HepG2 (cell line): ENCODE measurements around the gene PRSS23. TPM values are rescaled to one million over a fixed set of nuclear protein-coding genes. Genes with fewer than 3 reads are reported as not detected.

ENCODE experiments used
- ATAC-seq: fragments of 200-7000 bp; cut with Tn5 transposase; 3 replicates; pipeline ENCODE4 v1.9.1; 2020; ENCODE audit warnings: mild to moderate bottlenecking, moderate library complexity
- BruUV-seq: library from RNA; stranded (reverse); fragments of 400-500 nt; replicated peaks from 2 replicates; lab custom pipeline; 2021; lab: Mats Ljungman, UMichigan
- CTCF ChIA-PET: fragments of 300-600 bp; formaldehyde crosslinking; extraction: SDS; loops from one replicate; lab custom pipeline; 2021; ENCODE audit warnings: low total read pairs, inconsistent platforms, low intra/inter-chr PET ratio; lab: Yijun Ruan, JAX
- POLR2A ChIA-PET: fragments of 350-600 bp; sonication (Branson Sonifier 250); formaldehyde crosslinking; loops from one replicate; lab custom pipeline; 2020; ENCODE audit warnings: antibody characterized with exemption, inconsistent platforms; lab: Yijun Ruan, JAX
- DNase-seq: peaks from one replicate; pipeline ENCODE4 v3.0.0-alpha.2; 2015; ENCODE audit warnings: low spot score
- FAIRE-seq: peaks from 3 replicates; lab custom pipeline; 2011; peaks lifted over from hg19 to GRCh38; lab: Jason Lieb, UNC
- H2AFZ ChIP-seq: one replicate; pipeline ENCODE4 v1.6.1; 2011; ENCODE audit warnings: low read length, inconsistent platforms
- H3K27ac ChIP-seq: fragments of 300-600 bp; 3 replicates; pipeline ENCODE4 v1.8.0; 2011; ENCODE audit warnings: mixed run types, mild to moderate bottlenecking, mixed read lengths, low read length, inconsistent platforms; ENCODE audit not compliant: insufficient read depth; ENCODE audit errors: extremely low read length
- H3K27me3 ChIP-seq, 2 experiments: fragments of 200-600 bp in 1 of 2; 2 replicates in 1 of 2; 3 replicates in 1 of 2; pipeline versions ENCODE4 v1.6.0 to v1.8.0; 2011; ENCODE audit warnings: low read length in 2 of 2, mild to moderate bottlenecking in 2 of 2, moderate library complexity in 2 of 2, inconsistent platforms in 1 of 2; ENCODE audit not compliant: insufficient read depth in 2 of 2, control insufficient read depth in 1 of 2
- H3K36me3 ChIP-seq, 2 experiments: fragments of 200-600 bp in 1 of 2; replicated peaks in 1 of 2; 2 replicates in 1 of 2; 3 replicates in 1 of 2; pipeline versions ENCODE4 v1.5.1 to v1.8.0; 2011; ENCODE audit warnings: low read length in 2 of 2, inconsistent platforms in 1 of 2; ENCODE audit not compliant: insufficient read depth in 2 of 2, control insufficient read depth in 1 of 2
- H3K4me1 ChIP-seq: 2 replicates; pipeline ENCODE4 v1.5.1; 2012; ENCODE audit warnings: low read length, inconsistent platforms; ENCODE audit not compliant: insufficient read depth
- H3K4me2 ChIP-seq: 2 replicates; pipeline ENCODE4 v1.6.0; 2011; ENCODE audit warnings: low read depth, low read length, inconsistent platforms
- H3K4me3 ChIP-seq, 3 experiments: fragments of 200-600 bp in 1 of 3; sonication (generic), shearing (Covaris generic) in 1 of 3; replicated peaks in 1 of 3; 2 replicates each; pipeline ENCODE4 v1.5.1; 2011 to 2016; ENCODE audit warnings: low read length in 3 of 3, inconsistent platforms in 2 of 3, low read depth in 2 of 3, mild to moderate bottlenecking in 2 of 3, control low read depth in 1 of 3, mixed read lengths in 1 of 3; ENCODE audit not compliant: insufficient read depth in 1 of 3
- H3K79me2 ChIP-seq: one replicate; pipeline ENCODE4 v1.6.1; 2011; ENCODE audit warnings: low read length, inconsistent platforms; ENCODE audit not compliant: insufficient read depth
- H3K9ac ChIP-seq: 2 replicates; pipeline ENCODE4 v1.6.0; 2011; ENCODE audit warnings: mild to moderate bottlenecking, low read depth, low read length, inconsistent platforms; ENCODE audit not compliant: insufficient read depth
- H3K9me3 ChIP-seq: 2 replicates; pipeline ENCODE4 v1.5.1; 2012; ENCODE audit warnings: mild to moderate bottlenecking, low read length
- H4K20me1 ChIP-seq: 2 replicates; pipeline ENCODE4 v1.6.0; 2011; ENCODE audit warnings: inconsistent platforms, mild to moderate bottlenecking, low read length, moderate library complexity; ENCODE audit not compliant: insufficient read depth
- AGO1 ChIP-seq: fragments of 200-400 bp; formaldehyde crosslinking; IDR thresholded peaks from 2 replicates; pipeline ENCODE4 v1.6.1; 2017; ENCODE audit warnings: mild to moderate bottlenecking, low read depth, low read length, moderate library complexity; ENCODE audit not compliant: poor library complexity, severe bottlenecking
- CAMTA2 ChIP-seq: sonication (generic); formaldehyde crosslinking; IDR thresholded peaks from 2 replicates; pipeline ENCODE4 v1.4.0; 2020; ENCODE audit warnings: mild to moderate bottlenecking, missing genetic modification reagents, borderline replicate concordance
- CBX1 ChIP-seq: IDR thresholded peaks from one replicate; pipeline ENCODE4 v1.6.1; 2016; ENCODE audit warnings: antibody characterized with exemption, low read depth
- EP300 ChIP-seq, 3 experiments: sonication (generic) in 1 of 3; formaldehyde crosslinking in 1 of 3; IDR thresholded peaks; 2 replicates each; pipeline versions ENCODE4 v1.5.1 to v1.6.1; 2011 to 2020; ENCODE audit warnings: low read depth in 2 of 3, low read length in 2 of 3, borderline replicate concordance in 1 of 3, improper control_type of control experiment in 1 of 3, mild to moderate bottlenecking in 1 of 3, missing genetic modification reagents in 1 of 3, moderate library complexity in 1 of 3
- FOXA3 ChIP-seq: IDR thresholded peaks from 2 replicates; pipeline ENCODE4 v1.6.1; 2016; ENCODE audit warnings: missing genetic modification reagents, missing compliant biosample characterization
- HNRNPUL1 ChIP-seq: fragments of 200-400 bp; formaldehyde crosslinking; IDR thresholded peaks from 2 replicates; pipeline ENCODE4 v1.6.1; 2017; ENCODE audit warnings: low read depth, mild to moderate bottlenecking, low read length, moderate library complexity
- KDM3A ChIP-seq: IDR thresholded peaks from 2 replicates; pipeline ENCODE4 v1.6.1; 2018; ENCODE audit warnings: low read depth, missing compliant biosample characterization
- MXI1 ChIP-seq: IDR thresholded peaks from 3 replicates; pipeline ENCODE4 v1.6.1; 2012; ENCODE audit warnings: low read depth, low read length, inconsistent platforms, borderline replicate concordance
- SOX5 ChIP-seq: IDR thresholded peaks from 2 replicates; pipeline ENCODE4 v1.6.1; 2016; ENCODE audit warnings: borderline replicate concordance
- YEATS4 ChIP-seq: sonication (generic); formaldehyde crosslinking; IDR thresholded peaks from 2 replicates; pipeline ENCODE4 v1.4.0; 2020; ENCODE audit warnings: missing genetic modification reagents, borderline replicate concordance
- WGBS: methylation state at CpG from one replicate; pipeline ENCODE4 v1.1.6; 2017; ENCODE audit warnings: low lambda C conversion rate; 5-methylcytosine and 5-hydroxymethylcytosine counted together
- in situ Hi-C: cut with HindIII; loops from 2 replicates; pipeline ENCODE4 v1.10.0; 2017; ENCODE audit warnings: low pct_unique_long_range_greater_than_20kb; ENCODE audit not compliant: extremely low pct_ligation_motif_present
- intact Hi-C: fragments of 100-400 bp; cut with micrococcal nuclease; formaldehyde crosslinking; loops from one replicate; pipeline ENCODE4 v1.10.0; 2022; ENCODE audit not compliant: unreplicated experiment
- polyA plus RNA-seq, 8 experiments: library from polyadenylated mRNA; depleted of rRNA in 3 of 8; stranded (reverse) in 7 of 8; unstranded in 1 of 8; fragments of >200 nt; fragmentation: Illumina TruSeq in 4 of 8; extraction: Trizol in 4 of 8; gene quantifications; 2 replicates each; pipeline versions ENCODE4 v1.2.1 to v1.2.3, GENCODE V29; 2011 to 2016; ENCODE audit warnings: low read depth in 4 of 8, missing spikeins in 1 of 8, mixed read lengths in 1 of 8; ENCODE audit not compliant: insufficient read depth in 1 of 8
- total RNA-seq, 5 experiments: library from RNA; depleted of rRNA; stranded (reverse); fragments of >200 nt; fragmentation: Illumina TruSeq; extraction: Trizol; gene quantifications; 2 replicates each; pipeline ENCODE4 v1.2.3, GENCODE V29; 2016; ENCODE audit warnings: low read depth in 1 of 5
- TF ChIP-seq, protein P1 (sequence below): sonication (generic); formaldehyde crosslinking; conservative IDR thresholded peaks from 2 replicates; pipeline ENCODE4 v1.8.0; 2022; ENCODE audit warnings: mild to moderate bottlenecking, moderate library complexity, missing genetic modification reagents
- TF ChIP-seq, protein P2 (sequence below): IDR thresholded peaks from 2 replicates; pipeline ENCODE4 v1.6.1; 2016
- TF ChIP-seq, protein P3 (sequence below): sonication (generic); formaldehyde crosslinking; IDR thresholded peaks from 2 replicates; pipeline ENCODE4 v1.4.0; 2020; ENCODE audit warnings: missing genetic modification reagents

Gene PRSS23
- total and polyA plus RNA-seq, 2 of the 13 experiments (the other 11 are each of a cell fraction or from before 2014, with no cell fraction given): 0.20 to 0.30 TPM

DNA sequence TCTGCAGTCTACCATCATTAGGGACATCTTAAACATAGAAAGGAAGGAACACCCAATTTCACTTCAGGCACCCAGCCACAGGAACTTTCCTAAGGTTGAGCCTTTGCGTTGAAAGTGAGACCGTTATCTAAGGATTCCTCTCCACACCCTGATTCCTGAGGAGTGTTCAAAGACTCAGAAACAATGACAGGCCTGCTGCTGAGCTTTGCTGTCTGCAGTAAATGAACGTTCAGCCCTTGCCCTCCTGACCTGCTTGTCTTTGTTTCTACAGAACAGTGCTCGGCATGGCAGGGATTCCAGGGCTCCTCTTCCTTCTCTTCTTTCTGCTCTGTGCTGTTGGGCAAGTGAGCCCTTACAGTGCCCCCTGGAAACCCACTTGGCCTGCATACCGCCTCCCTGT is 7.0 kb downstream of the PRSS23 start:
- ChIA-PET CTCF (no interaction called here), POLR2A (no interaction called here)
- Histone ChIP-seq H3K27me3 (peaks cover 0 to 16% of the 10 kb centered on the region in 2 experiments; a peak in 4 of 5 replicates), H3K9me3 (no peaks in the 10 kb centered on the region), H3K4me2 (no peak overlapping the region), H3K9ac (no peak overlapping the region)
- in situ Hi-C loops (loop anchor here (25.0 kb wide), 1 partner anchor 445 kb away; the partner anchor contains the start of gene CCDC81), intact Hi-C loops (no loop called here)
- DNase-seq (no peak), ATAC-seq (no peak)
- no peak for TF ChIP-seq AGO1
- no peak for TF ChIP-seq SOX5
- TF ChIP-seq, protein P1, sequence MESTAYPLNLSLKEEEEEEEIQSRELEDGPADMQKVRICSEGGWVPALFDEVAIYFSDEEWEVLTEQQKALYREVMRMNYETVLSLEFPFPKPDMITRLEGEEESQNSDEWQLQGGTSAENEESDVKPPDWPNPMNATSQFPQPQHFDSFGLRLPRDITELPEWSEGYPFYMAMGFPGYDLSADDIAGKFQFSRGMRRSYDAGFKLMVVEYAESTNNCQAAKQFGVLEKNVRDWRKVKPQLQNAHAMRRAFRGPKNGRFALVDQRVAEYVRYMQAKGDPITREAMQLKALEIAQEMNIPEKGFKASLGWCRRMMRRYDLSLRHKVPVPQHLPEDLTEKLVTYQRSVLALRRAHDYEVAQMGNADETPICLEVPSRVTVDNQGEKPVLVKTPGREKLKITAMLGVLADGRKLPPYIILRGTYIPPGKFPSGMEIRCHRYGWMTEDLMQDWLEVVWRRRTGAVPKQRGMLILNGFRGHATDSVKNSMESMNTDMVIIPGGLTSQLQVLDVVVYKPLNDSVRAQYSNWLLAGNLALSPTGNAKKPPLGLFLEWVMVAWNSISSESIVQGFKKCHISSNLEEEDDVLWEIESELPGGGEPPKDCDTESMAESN (CRISPR knock-in tag): no peak
- TF ChIP-seq, protein P2, sequence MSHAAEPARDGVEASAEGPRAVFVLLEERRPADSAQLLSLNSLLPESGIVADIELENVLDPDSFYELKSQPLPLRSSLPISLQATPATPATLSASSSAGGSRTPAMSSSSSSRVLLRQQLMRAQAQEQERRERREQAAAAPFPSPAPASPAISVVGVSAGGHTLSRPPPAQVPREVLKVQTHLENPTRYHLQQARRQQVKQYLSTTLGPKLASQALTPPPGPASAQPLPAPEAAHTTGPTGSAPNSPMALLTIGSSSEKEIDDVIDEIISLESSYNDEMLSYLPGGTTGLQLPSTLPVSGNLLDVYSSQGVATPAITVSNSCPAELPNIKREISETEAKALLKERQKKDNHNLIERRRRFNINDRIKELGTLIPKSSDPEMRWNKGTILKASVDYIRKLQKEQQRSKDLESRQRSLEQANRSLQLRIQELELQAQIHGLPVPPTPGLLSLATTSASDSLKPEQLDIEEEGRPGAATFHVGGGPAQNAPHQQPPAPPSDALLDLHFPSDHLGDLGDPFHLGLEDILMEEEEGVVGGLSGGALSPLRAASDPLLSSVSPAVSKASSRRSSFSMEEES (CRISPR knock-in tag): no peak
- TF ChIP-seq, protein P3, sequence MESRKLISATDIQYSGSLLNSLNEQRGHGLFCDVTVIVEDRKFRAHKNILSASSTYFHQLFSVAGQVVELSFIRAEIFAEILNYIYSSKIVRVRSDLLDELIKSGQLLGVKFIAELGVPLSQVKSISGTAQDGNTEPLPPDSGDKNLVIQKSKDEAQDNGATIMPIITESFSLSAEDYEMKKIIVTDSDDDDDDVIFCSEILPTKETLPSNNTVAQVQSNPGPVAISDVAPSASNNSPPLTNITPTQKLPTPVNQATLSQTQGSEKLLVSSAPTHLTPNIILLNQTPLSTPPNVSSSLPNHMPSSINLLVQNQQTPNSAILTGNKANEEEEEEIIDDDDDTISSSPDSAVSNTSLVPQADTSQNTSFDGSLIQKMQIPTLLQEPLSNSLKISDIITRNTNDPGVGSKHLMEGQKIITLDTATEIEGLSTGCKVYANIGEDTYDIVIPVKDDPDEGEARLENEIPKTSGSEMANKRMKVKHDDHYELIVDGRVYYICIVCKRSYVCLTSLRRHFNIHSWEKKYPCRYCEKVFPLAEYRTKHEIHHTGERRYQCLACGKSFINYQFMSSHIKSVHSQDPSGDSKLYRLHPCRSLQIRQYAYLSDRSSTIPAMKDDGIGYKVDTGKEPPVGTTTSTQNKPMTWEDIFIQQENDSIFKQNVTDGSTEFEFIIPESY (CRISPR knock-in tag): no peak
- no peak for TF ChIP-seq YEATS4
- TF ChIP-seq CBX1: no peak
- no peak for TF ChIP-seq MXI1
- no peak for TF ChIP-seq FOXA3
- no peak for TF ChIP-seq HNRNPUL1
- TF ChIP-seq CAMTA2 (CRISPR knock-in tag): no peak
- TF ChIP-seq KDM3A: no peak
- no peak for TF ChIP-seq EP300 (IDR thresholded peaks at IDR 0.05; ENCODE audit: low read depth in 2 of 2, low read length in 2 of 2)
- TF ChIP-seq EP300 (CRISPR knock-in tag; IDR thresholded peaks at IDR 0.05; ENCODE audit: borderline replicate concordance): no peak
- TF ChIP-seq, all 625 proteins: peak for 0
- BruUV-seq: no TSS peak
- 29% methylated on average over 5 of the region's 5 CpGs for WGBS
- no peaks in the 10 kb centered on the region for H3K4me1 ChIP-seq
- H3K79me2 ChIP-seq: no peaks in the 10 kb centered on the region
- FAIRE-seq: no peak
- H3K27ac ChIP-seq: no peak overlapping the region
- H3K4me3 ChIP-seq: no peak overlapping the region
- no peak overlapping the region for H2AFZ ChIP-seq
- no peaks in the 10 kb centered on the region for H3K36me3 ChIP-seq
- no peaks in the 10 kb centered on the region for H4K20me1 ChIP-seq
